Immature natural killer cell (primary cell): ENCODE measurements around the gene ZNF74. TPM values are rescaled to one million over a fixed set of nuclear protein-coding genes. Genes with fewer than 3 reads are reported as not detected.
"Not testable (repeated sequence)": the region's sequence is repeated elsewhere in the genome, so short reads cannot be mapped to it uniquely, and the experiment has no call there.

Experiments used
- DNase-seq, 3 donors: peaks; one replicate each; pipeline ENCODE4 v3.0.0; 2022; ENCODE audit warnings: mixed read lengths in 1 of 3
- H3K27ac Mint-ChIP-seq, 6 donors: one replicate each; pipeline ENCODE4 v1.8.0; 2020; ENCODE audit warnings: mixed read lengths in 6 of 6, mild to moderate bottlenecking in 5 of 6, inconsistent platforms in 4 of 6, moderate library complexity in 3 of 6
- H3K27me3 Mint-ChIP-seq, 3 donors: one replicate each; pipeline ENCODE4 v1.8.0; 2020 to 2021; ENCODE audit warnings: low read depth in 3 of 3, mild to moderate bottlenecking in 3 of 3, mixed read lengths in 3 of 3, moderate library complexity in 3 of 3, inconsistent platforms in 1 of 3
- H3K36me3 Mint-ChIP-seq, 3 donors: one replicate each; pipeline ENCODE4 v1.8.0; 2020; ENCODE audit warnings: mixed read lengths in 3 of 3, inconsistent platforms in 2 of 3, mild to moderate bottlenecking in 2 of 3
- H3K4me1 Mint-ChIP-seq, 2 donors: one replicate each; pipeline ENCODE4 v1.8.0; 2020; ENCODE audit warnings: inconsistent platforms in 2 of 2, mild to moderate bottlenecking in 2 of 2, mixed read lengths in 2 of 2, moderate library complexity in 1 of 2
- H3K4me3 Mint-ChIP-seq, 5 donors: one replicate each; pipeline ENCODE4 v1.8.0; 2020; ENCODE audit warnings: mild to moderate bottlenecking in 5 of 5, mixed read lengths in 5 of 5, inconsistent platforms in 3 of 5, moderate library complexity in 3 of 5
- H3K9me3 Mint-ChIP-seq, 6 donors: one replicate each; pipeline ENCODE4 v1.8.0; 2020; ENCODE audit warnings: mild to moderate bottlenecking in 6 of 6, mixed read lengths in 6 of 6, inconsistent platforms in 4 of 6, moderate library complexity in 3 of 6
- polyA plus RNA-seq, 3 donors: library from polyadenylated mRNA; unstranded; fragments of 300-500 nt; fragmentation: Illumina TruSeq; gene quantifications; one replicate each; pipeline ENCODE4 v1.2.3, GENCODE V29; 2021

Gene ZNF74
- polyA plus RNA-seq, 3 donors from 2014 or later = 2.0 to 16.8 (median 6.7) TPM

DNA sequence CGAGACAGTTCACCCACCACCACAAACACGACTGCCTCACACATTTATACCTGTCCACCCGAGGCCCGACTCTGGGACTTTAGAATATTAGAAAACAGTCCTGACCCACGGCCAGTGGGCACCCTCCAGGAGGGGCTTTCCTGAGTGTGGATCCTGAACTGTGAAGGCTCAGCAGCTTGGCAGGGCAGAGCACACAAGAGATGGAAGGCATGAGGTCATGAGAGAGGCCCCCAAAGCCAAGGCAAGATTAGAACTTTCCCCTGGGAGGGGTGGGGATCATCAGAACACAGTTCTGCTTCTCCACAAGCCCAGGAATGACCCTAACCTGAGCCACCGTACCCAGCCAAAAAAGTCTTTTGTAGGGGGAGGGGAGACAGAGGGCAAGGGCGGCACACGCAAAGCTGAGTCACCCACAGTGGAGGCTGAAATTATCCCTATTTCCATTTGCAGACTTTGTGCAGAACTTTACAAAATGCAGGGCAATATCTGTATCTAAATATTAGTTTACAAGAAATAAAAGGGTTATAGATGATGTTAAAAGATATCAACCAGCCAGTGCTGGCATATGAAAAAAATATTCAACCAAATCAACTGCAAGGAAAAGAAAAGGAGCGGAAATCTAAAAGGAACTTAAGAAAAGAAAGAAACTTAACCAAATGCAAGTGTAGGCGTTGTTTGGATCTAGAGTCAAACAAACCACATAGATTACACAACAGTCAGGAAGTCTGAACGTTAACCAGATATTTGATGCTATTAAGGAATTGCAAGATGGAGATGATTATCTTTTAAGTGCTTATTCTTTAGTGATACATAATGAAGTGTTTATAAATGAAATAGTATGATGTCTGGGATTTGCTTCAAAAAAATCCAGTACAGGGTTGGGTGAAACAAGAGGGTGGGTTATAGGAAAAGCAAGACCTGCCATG lies 29.4 kb upstream of the ZNF74 start:
- not testable (repeated sequence) for H3K9me3 Mint-ChIP-seq, H3K27me3 Mint-ChIP-seq, H3K36me3 Mint-ChIP-seq, H3K4me3 Mint-ChIP-seq, DNase-seq, H3K27ac Mint-ChIP-seq, H3K4me1 Mint-ChIP-seq

DNA sequence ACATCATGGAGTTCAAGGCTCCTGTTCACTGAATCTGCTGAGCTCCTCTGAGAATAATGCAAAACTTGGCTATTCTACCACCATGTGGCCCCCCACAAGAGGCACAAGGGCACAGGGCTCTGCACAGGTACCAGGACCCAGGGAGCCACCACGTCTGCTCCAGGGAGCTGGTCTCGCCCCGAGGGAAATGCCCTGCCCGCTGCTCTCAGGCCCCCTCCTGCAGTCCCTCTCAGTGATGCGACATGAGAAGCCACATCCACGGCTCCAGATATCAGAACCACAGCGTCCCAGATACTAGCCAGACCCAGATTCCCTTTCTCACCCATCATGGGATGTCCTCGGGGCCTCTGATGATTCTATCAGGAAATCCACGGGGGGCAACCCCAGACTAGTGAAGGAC lies 27.1 kb upstream of the ZNF74 start:
- H3K36me3 Mint-ChIP-seq, H3K27ac Mint-ChIP-seq, H3K9me3 Mint-ChIP-seq, H3K4me3 Mint-ChIP-seq, H3K4me1 Mint-ChIP-seq, H3K27me3 Mint-ChIP-seq, DNase-seq: not testable (repeated sequence)

DNA sequence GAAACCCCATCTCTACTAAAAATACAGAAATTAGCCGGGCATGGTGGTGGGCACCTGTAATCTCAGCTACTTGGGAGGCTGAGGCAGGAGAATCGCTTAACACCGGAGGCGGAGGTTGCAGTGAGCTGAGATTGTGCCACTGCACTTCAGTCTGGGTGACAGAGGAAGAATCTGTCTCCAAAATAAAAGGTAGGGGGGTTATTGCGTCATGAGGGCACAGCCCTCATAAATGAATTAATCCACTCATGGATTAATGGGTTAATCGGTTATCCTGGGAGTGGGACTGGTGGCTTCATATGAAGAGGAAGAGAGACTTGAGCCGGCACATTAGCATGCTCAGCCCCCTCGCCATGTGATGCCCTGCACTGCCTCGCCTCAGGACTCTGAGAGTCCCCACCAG lies 25.1 kb upstream of the ZNF74 start:
- not testable (repeated sequence) for H3K4me3 Mint-ChIP-seq, DNase-seq

DNA sequence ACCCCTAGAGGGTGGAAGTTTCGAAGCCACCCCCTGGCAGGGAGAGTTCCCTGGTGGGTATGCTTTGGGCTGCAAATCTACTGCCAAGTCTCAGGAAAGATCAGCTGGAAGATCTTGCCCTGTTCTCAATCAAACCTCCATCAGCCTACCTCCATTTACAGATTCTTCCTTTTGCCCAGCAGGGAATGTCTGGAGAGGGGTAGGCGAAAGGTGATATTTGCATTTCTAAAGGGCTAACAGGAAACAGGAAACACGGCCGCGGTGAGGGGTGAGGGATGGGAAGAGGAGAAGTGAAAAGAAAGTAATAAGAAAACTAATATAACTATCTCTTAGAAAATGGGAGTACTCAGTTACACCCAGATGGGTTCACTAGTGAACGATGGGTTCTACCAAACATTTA lies 22.3 kb upstream of the ZNF74 start:
- H3K36me3 Mint-ChIP-seq, H3K4me1 Mint-ChIP-seq, DNase-seq, H3K9me3 Mint-ChIP-seq, H3K27me3 Mint-ChIP-seq, H3K27ac Mint-ChIP-seq, H3K4me3 Mint-ChIP-seq: not testable (repeated sequence)

More for the DNA sequence above, 25.1 kb upstream of the ZNF74 start:
- H3K36me3 Mint-ChIP-seq, H3K9me3 Mint-ChIP-seq, H3K27ac Mint-ChIP-seq, H3K27me3 Mint-ChIP-seq, H3K4me1 Mint-ChIP-seq: not testable (repeated sequence)

DNA sequence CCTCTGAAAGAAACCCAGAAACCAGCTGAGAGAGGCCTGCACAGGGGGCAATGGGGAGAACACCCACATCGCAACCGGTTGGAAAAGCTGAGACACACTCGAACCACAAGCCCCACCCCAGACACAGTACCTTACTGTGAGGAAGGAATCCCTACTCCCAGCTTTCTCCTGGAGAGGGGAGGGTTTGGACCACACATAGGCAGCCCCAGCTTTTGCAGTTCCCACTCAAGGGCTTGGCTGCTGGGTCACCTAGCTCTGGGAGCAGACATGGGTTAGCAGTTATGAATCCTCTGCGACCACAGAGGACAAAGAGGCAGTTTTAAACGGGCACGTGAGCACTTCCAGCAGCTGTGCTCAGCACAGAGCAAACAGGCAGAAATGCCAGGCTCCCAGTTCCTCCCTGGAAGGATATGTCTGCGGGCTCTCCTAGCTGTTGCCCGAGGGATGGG lies 21.5 kb upstream of the ZNF74 start:
- H3K36me3 Mint-ChIP-seq, DNase-seq, H3K4me3 Mint-ChIP-seq, H3K27ac Mint-ChIP-seq, H3K9me3 Mint-ChIP-seq, H3K27me3 Mint-ChIP-seq, H3K4me1 Mint-ChIP-seq: not testable (repeated sequence)

DNA sequence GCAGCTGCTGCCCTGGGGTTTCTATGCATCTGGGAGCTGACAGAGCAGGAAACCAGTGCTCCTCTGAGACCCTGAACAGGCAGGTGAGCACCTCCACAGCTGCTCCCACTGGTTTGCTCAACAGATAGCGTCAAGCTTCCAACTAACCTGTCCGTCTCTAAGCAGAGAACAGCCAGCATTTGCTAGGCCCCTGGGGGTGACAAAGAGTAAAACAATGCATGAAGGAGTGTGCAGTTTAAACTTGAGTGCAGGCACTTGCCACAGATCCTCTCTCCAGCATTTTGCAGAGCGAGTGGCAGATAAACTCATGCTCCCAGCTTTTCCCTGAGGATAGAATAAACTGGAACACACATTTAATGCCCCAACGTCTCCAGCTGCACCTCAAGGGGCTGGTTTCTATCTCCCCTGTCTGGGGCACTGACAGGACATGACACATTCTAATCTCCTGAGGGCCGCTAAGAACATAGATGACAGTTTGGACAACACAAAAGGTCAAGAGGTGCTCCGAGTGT lies 20.7 kb upstream of the ZNF74 start:
- H3K36me3 Mint-ChIP-seq, H3K27me3 Mint-ChIP-seq, H3K4me1 Mint-ChIP-seq, H3K9me3 Mint-ChIP-seq, H3K27ac Mint-ChIP-seq, H3K4me3 Mint-ChIP-seq, DNase-seq: not testable (repeated sequence)

DNA sequence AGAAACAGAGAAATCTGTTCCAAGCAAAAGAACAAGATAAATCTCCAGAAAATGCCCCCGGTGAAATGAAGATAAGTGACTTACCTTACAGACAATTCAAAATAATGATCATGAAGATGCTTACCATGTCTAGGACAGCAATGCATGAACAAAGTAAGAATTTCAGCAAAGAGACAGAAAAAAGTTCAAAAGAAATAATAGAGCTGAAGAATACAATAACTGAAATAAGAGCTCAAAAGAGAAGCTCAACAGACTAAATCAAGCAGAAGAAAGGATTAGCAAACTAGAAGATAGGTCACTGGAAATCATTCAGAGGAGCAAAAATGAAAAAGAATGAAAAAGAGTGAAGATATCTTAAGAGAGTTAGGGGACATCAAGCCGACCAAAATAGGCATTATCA lies 19.8 kb upstream of the ZNF74 start:
- not testable (repeated sequence) for DNase-seq, H3K27me3 Mint-ChIP-seq, H3K36me3 Mint-ChIP-seq, H3K4me3 Mint-ChIP-seq, H3K4me1 Mint-ChIP-seq, H3K9me3 Mint-ChIP-seq, H3K27ac Mint-ChIP-seq

DNA sequence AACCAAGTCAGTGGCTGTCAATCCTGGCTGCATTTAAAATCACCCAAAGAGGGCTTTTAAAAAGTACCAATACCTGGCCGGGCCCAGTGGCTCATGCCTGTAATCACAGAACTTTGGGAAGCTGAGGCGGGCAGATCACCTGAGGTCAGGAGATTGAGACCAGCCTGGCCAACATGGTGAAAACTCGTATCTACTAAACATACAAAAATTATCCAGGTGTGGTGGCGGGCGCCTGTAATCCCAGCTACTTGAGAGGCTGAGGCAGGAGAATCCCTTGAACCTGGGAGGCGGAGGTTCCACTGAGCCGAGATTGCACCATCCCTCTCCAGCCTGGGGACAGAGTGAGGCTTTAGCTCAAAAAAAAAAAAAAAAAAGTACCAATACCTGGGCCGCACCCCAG lies 17.7 kb upstream of the ZNF74 start:
- not testable (repeated sequence) for H3K27ac Mint-ChIP-seq, DNase-seq, H3K36me3 Mint-ChIP-seq, H3K9me3 Mint-ChIP-seq, H3K4me3 Mint-ChIP-seq, H3K27me3 Mint-ChIP-seq, H3K4me1 Mint-ChIP-seq

DNA sequence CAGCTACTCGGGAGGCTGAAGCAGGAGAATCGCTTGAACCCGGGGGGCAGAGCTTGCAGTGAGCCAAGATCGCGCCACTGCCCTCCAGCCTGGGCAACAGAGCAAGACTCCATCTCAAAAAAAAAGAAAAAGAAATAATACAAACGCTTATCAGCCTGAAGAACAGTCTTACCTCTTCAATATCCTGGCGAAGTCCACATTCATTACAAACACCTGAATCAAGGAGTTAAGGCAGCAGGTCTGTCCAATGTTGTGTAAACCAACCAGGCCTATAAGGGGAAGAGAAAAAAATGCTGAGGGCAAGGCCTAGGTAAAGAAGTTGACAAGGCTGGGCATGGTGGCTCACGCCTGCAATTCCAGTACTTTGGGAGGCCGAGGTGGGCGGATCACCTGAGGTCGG lies 17.0 kb upstream of the ZNF74 start:
- not testable (repeated sequence) for H3K36me3 Mint-ChIP-seq, H3K4me1 Mint-ChIP-seq, H3K27ac Mint-ChIP-seq, H3K4me3 Mint-ChIP-seq, H3K27me3 Mint-ChIP-seq, DNase-seq, H3K9me3 Mint-ChIP-seq

DNA sequence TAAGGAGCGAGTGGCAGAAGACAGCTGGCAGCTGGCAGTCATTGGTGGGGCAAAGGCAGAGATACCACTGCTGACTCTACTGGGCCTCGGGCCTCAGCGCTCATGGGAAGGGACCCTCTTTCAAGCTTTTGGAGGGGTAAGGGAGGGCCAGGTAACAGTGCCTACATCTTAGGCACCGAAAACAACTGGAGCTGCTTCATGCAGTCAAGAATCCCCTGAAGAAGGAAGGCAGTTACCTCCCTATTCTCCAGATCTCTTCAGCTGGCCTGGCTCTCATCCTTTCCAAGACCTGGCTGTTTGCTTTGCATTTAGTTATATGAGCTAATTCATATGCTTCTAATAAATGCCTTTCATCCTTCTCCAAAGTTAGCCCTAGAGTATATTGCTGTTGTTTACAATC lies 15.8 kb upstream of the ZNF74 start:
- no peaks in the 10 kb centered on the region for H3K27me3 Mint-ChIP-seq

DNA sequence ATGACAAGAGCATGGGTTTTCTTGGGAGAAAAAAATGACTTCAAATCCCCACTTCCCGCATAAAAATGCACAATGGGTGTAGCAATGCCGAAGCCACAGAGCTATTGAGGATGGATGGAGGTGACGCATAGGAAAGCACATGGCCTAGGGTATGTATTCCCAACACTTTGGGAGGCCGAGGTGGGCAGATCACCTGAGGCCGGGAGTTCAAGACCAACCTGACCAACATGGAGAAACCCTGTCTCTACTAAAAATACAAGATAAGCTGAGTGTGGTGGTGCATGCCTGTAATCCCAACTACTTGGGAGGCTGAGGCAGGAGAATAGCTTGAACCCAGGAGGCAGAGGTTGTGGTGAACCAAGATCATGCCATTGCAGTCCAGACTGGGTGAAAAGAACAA lies 15.3 kb upstream of the ZNF74 start:
- not testable (repeated sequence) for H3K36me3 Mint-ChIP-seq, H3K4me3 Mint-ChIP-seq, H3K4me1 Mint-ChIP-seq, H3K9me3 Mint-ChIP-seq, H3K27me3 Mint-ChIP-seq, DNase-seq, H3K27ac Mint-ChIP-seq

More for the DNA sequence above, 15.8 kb upstream of the ZNF74 start:
- Mint-ChIP-seq H3K27ac (no peak overlapping the region), H3K4me1 (no peaks in the 10 kb centered on the region), H3K4me3 (no peak overlapping the region), H3K9me3 (no peaks in the 10 kb centered on the region), H3K36me3 (no peaks in the 10 kb centered on the region)
- DNase-seq = no peak

DNA sequence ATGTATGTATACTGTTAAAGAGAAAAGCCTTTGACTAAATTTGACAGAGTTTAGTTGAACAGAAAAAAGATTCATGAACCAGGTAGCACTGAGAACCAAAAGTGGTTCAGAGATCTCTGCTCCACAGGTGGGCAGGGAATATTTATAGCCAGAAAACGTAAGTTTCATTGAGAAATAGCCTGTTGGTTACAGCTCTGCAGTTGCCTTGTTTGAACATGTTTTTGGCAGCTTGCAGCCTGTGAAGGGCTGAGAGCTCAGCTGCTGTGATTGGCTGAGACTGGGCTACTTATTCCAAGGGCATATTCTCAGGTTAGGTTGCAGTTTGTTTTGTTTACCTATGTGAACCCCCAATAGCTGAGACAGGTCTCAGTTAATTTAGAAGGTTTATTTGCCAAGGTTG lies 13.5 kb upstream of the ZNF74 start:
- no peaks in the 10 kb centered on the region for H3K36me3 Mint-ChIP-seq
- no peaks in the 10 kb centered on the region for H3K9me3 Mint-ChIP-seq
- no peaks in the 10 kb centered on the region for H3K27me3 Mint-ChIP-seq
- H3K4me3 Mint-ChIP-seq = no peak overlapping the region
- no peak overlapping the region for H3K27ac Mint-ChIP-seq
- H3K4me1 Mint-ChIP-seq = no peaks in the 10 kb centered on the region
- DNase-seq = no peak

DNA sequence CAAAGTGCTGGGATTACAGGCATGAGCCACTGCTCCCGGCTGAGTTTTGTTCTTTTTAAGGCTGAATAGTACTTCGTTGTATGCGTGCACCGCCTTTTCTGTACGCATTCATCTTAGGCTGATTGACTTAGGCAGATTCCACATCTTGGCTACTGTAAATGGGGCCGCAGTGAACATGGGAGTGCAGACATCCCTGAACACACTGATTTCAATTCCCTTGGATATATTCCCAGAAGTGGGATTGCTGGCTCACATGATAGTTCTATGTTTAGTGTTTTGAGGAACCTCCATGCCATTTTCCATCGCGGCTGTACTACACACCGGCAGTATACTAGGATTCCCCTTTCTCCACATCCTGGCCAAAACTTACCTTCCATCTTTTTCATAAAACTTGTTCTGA lies 10.4 kb upstream of the ZNF74 start:
- no peaks in the 10 kb centered on the region for H3K4me1 Mint-ChIP-seq
- DNase-seq = no peak
- H3K27ac Mint-ChIP-seq = no peak overlapping the region
- H3K36me3 Mint-ChIP-seq = no peaks in the 10 kb centered on the region
- peaks cover 0 to 5% (median 2%) of the 10 kb centered on the region in 3 donors for H3K27me3 Mint-ChIP-seq
- H3K4me3 Mint-ChIP-seq = no peak overlapping the region
- no peaks in the 10 kb centered on the region for H3K9me3 Mint-ChIP-seq

DNA sequence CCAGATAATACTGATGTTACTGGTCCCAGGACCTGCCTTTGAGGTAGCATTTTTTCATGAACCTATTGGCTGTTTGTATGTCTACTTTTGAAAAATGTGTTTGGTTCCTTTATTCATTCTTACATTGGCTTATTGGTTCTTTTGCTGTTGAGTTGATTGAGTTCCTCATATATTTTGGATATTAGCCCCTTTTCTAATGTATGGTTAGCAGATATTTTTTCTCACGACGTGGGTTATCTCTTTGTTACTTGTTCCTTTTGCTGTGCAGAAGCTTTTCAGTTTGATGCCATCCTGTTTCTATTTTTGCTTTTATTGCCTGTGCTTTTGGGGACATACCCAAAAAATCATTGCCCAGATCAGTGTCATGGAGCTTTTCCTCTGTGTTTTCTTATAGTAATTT lies 9.8 kb upstream of the ZNF74 start:
- no peaks in the 10 kb centered on the region for H3K36me3 Mint-ChIP-seq
- no peak overlapping the region for H3K4me3 Mint-ChIP-seq
- no peak overlapping the region for H3K27ac Mint-ChIP-seq
- peaks cover 0 to 5% (median 2%) of the 10 kb centered on the region in 3 donors for H3K27me3 Mint-ChIP-seq
- H3K4me1 Mint-ChIP-seq = no peaks in the 10 kb centered on the region
- DNase-seq = no peak
- no peaks in the 10 kb centered on the region for H3K9me3 Mint-ChIP-seq

DNA sequence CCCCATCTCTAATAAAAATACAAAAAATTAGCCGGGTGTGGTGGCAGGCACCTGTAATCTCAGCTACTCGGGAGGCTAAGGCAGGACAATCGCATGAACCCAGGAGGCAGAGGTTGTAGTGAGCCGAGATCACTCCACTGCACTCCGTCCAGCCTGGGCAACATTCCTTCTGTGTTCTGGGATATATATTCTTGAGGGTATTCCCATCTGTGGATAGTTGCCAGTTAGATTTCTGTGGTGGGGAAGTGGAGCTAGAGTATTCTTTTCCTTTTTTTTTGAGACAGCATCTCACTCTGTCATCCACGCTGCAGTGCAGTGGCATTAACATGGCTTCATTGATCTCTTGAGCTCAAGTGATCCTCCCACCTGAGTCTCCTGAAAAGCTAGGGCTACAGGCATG lies 9.1 kb upstream of the ZNF74 start:
- DNase-seq = no peak
- Mint-ChIP-seq H3K9me3 (no peaks in the 10 kb centered on the region), H3K36me3 (no peaks in the 10 kb centered on the region), H3K4me3 (no peak overlapping the region), H3K4me1 (no peaks in the 10 kb centered on the region), H3K27ac (no peak overlapping the region), H3K27me3 (peaks cover 0 to 5% (median 2%) of the 10 kb centered on the region in 3 donors)
